PC-3 (cell line): ENCODE results near the gene HCFC1. TPM values are rescaled to one million over a fixed set of nuclear protein-coding genes. Genes with fewer than 3 reads are reported as not detected.

Source experiments
- ATAC-seq: fragments of 200-7000 bp; cut with Tn5 transposase; 2 replicates; pipeline ENCODE4 v1.9.1; 2020; ENCODE audit warnings: mild to moderate bottlenecking, moderate library complexity
- BruUV-seq: library from RNA; stranded (reverse); fragments of 400-500 nt; replicated peaks from 2 replicates; lab custom pipeline; 2021; lab: Mats Ljungman, UMichigan
- CTCF ChIA-PET: fragments of 300-600 bp; sonication (Branson Sonifier 250); formaldehyde crosslinking; loops from one replicate; lab custom pipeline; 2022; ENCODE audit warnings: antibody characterized with exemption; lab: Charles Lee
- POLR2A ChIA-PET: fragments of 300-600 bp; sonication (Branson Sonifier 250); formaldehyde crosslinking; loops from one replicate; lab custom pipeline; 2022; ENCODE audit warnings: antibody characterized with exemption; ENCODE audit not compliant: unreplicated experiment; lab: Charles Lee
- DNase-seq: peaks from one replicate; pipeline ENCODE4 v3.0.0-alpha.2; 2015
- H2AFZ ChIP-seq: fragments of 300-600 bp; sonication (generic); 2 replicates; pipeline ENCODE4 v1.6.0; 2016; ENCODE audit warnings: antibody characterized with exemption, low read length
- H3F3A ChIP-seq: fragments of 300-600 bp; sonication (generic); one replicate; pipeline ENCODE4 v1.6.0; 2017; ENCODE audit warnings: antibody characterized with exemption, low read length, control low read depth, mild to moderate bottlenecking; ENCODE audit not compliant: unreplicated experiment
- H3K27ac ChIP-seq: fragments of 300-600 bp; sonication (generic); 2 replicates; pipeline ENCODE4 v1.5.1; 2016; ENCODE audit warnings: mild to moderate bottlenecking, low read length
- H3K27me3 ChIP-seq: fragments of 300-600 bp; sonication (generic); 2 replicates; pipeline ENCODE4 v1.6.1; 2016; ENCODE audit warnings: low read length, mixed read lengths
- H3K36me3 ChIP-seq: fragments of 300-600 bp; sonication (generic); 2 replicates; pipeline ENCODE4 v1.6.1; 2016; ENCODE audit warnings: low read depth, mixed run types, low read length, mixed read lengths
- H3K4me1 ChIP-seq: fragments of 300-600 bp; sonication (generic); 2 replicates; pipeline ENCODE4 v1.5.1; 2016; ENCODE audit warnings: low read length; ENCODE audit not compliant: insufficient read depth
- H3K4me2 ChIP-seq: fragments of 300-600 bp; sonication (generic); 2 replicates; pipeline ENCODE4 v1.6.0; 2016; ENCODE audit warnings: low read length
- H3K4me3 ChIP-seq: fragments of 300-600 bp; sonication (generic); 2 replicates; pipeline ENCODE4 v1.5.1; 2016; ENCODE audit warnings: mild to moderate bottlenecking, low read length, mixed read lengths
- H3K79me2 ChIP-seq: fragments of 300-600 bp; sonication (generic); 2 replicates; pipeline ENCODE4 v1.6.1; 2017; ENCODE audit warnings: low read length, mixed read lengths
- H3K9ac ChIP-seq: fragments of 300-600 bp; sonication (generic); 2 replicates; pipeline ENCODE4 v1.6.0; 2016; ENCODE audit warnings: mild to moderate bottlenecking, low read length
- H3K9me2 ChIP-seq: fragments of 300-600 bp; sonication (generic); replicated peaks from 2 replicates; pipeline ENCODE4 v1.6.1; 2016; ENCODE audit warnings: mixed run types, low read length, mixed read lengths
- H3K9me3 ChIP-seq: fragments of 300-600 bp; sonication (generic); 2 replicates; pipeline ENCODE4 v1.6.1; 2016; ENCODE audit warnings: low read length, mixed read lengths
- H4K20me1 ChIP-seq: fragments of 300-600 bp; sonication (generic); 2 replicates; pipeline ENCODE4 v1.6.1; 2016; ENCODE audit warnings: low read length, mixed read lengths
- EZH2 ChIP-seq: fragments of 300-600 bp; sonication (generic); IDR thresholded peaks from one replicate; pipeline ENCODE4 v1.6.1; 2017; ENCODE audit warnings: antibody characterized with exemption, mild to moderate bottlenecking, low read length; ENCODE audit not compliant: unreplicated experiment
- EZH2phosphoT487 ChIP-seq: fragments of 300-600 bp; sonication (generic); IDR thresholded peaks from 2 replicates; pipeline ENCODE4 v1.6.1; 2018; ENCODE audit warnings: mild to moderate bottlenecking, antibody characterized with exemption, low read length, borderline replicate concordance
- intact Hi-C: fragments of 100-400 bp; cut with micrococcal nuclease; formaldehyde crosslinking; loops from 2 replicates; pipeline ENCODE4 v1.9.0; 2023
- total RNA-seq: library from RNA; depleted of rRNA; stranded (reverse); fragments of >200 nt; gene quantifications from 2 replicates; pipeline ENCODE4 v1.2.3, GENCODE V29; 2014
- TF ChIP-seq, protein P1 (sequence below): fragments of 300-600 bp; sonication (generic); conservative IDR thresholded peaks from 2 replicates; pipeline ENCODE4 v1.5.1; 2017; ENCODE audit warnings: antibody characterized with exemption, low read depth, mild to moderate bottlenecking, low read length

Gene HCFC1
- total RNA-seq, 1 experiment from 2014 or later = 66.9 TPM

DNA sequence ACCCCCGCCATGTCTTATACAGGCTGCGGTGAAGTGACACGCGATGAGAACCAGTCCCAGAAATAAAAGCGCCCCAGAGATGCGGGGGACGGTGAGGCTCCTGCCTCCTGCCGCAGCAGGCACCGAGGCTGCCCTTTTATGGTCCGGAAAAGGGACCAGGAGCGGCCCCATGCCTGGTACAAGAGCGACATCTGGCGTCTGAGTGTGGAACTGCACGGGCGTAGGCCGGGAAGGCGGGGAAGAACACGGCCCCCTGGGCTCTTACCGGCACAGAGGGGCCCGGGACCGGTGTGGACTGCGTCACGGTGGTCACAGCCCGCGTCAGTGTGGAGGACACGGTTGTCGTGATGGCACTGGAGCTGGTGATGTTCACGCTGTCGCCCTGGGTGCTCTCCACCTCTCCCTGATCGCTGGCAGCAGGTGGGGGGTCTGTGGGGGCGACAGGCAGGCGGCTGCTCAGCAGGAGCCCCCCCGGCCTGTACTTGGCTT lies 18.2 kb downstream of the HCFC1 start:
- no TSS peak for BruUV-seq
- H3K79me2 ChIP-seq = no peaks in the 10 kb centered on the region
- H3K9me3 ChIP-seq = no peaks in the 10 kb centered on the region
- H2AFZ ChIP-seq = no peak overlapping the region
- no peaks in the 10 kb centered on the region for H3K9me2 ChIP-seq
- no peaks in the 10 kb centered on the region for H3K4me1 ChIP-seq
- H3F3A ChIP-seq = no peaks in the 10 kb centered on the region
- TF ChIP-seq, protein P1, sequence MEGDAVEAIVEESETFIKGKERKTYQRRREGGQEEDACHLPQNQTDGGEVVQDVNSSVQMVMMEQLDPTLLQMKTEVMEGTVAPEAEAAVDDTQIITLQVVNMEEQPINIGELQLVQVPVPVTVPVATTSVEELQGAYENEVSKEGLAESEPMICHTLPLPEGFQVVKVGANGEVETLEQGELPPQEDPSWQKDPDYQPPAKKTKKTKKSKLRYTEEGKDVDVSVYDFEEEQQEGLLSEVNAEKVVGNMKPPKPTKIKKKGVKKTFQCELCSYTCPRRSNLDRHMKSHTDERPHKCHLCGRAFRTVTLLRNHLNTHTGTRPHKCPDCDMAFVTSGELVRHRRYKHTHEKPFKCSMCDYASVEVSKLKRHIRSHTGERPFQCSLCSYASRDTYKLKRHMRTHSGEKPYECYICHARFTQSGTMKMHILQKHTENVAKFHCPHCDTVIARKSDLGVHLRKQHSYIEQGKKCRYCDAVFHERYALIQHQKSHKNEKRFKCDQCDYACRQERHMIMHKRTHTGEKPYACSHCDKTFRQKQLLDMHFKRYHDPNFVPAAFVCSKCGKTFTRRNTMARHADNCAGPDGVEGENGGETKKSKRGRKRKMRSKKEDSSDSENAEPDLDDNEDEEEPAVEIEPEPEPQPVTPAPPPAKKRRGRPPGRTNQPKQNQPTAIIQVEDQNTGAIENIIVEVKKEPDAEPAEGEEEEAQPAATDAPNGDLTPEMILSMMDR = peak; percentile 88
- TF ChIP-seq EZH2 = no peak
- no peak overlapping the region for H3K4me2 ChIP-seq
- ChIA-PET CTCF (no interaction called here), POLR2A (no interaction called here)
- DNase-seq = peak; percentile 64
- H3K27ac ChIP-seq = no peak overlapping the region
- H3K9ac ChIP-seq = no peak overlapping the region
- intact Hi-C loops = no loop called here
- no peaks in the 10 kb centered on the region for H3K27me3 ChIP-seq
- H3K4me3 ChIP-seq = no peak overlapping the region
- no peaks in the 10 kb centered on the region for H4K20me1 ChIP-seq
- peak; percentile 45 for ATAC-seq
- H3K36me3 ChIP-seq = peaks cover 35% of the 10 kb centered on the region

DNA sequence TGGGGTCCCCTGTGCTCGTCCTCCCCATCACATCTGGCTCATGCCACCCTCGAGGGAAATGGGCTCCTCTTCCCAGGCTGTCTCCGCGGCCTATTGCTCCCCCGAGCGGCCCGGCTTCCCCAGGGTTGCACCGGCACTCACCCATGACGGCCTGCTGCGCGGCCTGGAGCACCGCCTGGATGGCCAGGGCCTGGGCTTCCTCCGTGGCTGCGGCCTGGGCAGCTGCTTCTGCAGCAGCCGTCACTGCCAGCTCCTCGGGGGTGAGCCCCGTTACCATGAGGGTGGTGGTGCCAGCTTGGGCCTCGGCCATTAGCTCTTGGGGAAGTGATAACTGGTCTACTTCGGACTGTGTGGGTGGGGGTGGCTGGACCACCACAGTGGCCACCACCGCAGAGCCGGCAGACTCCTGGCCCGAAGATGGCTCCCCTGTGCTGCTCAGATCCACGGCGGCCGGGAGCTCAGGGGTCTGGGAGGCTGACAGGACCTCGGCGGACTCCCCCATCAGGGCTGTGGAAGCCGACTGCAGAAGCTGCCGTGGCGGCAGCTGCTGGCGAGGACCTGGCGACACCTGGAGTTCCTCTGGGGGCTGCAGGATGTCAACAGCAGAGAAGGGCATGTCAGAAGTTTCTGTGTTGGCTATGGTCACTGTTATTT lies 19.1 kb downstream of the HCFC1 start:
- Histone ChIP-seq H3K36me3 (peaks cover 34% of the 10 kb centered on the region), H3K4me1 (no peaks in the 10 kb centered on the region), H3K27me3 (no peaks in the 10 kb centered on the region), H3K9me2 (no peaks in the 10 kb centered on the region), H3K4me2 (no peak overlapping the region), H3K27ac (no peak overlapping the region), H4K20me1 (no peaks in the 10 kb centered on the region), H3K79me2 (no peaks in the 10 kb centered on the region), H2AFZ (no peak overlapping the region), H3K9ac (no peak overlapping the region), H3K9me3 (no peaks in the 10 kb centered on the region), H3F3A (no peaks in the 10 kb centered on the region), H3K4me3 (no peak overlapping the region)
- no peak for TF ChIP-seq EZH2
- TF ChIP-seq, protein P1 = no peak
- ATAC-seq (no peak), DNase-seq (no peak)
- intact Hi-C loops = no loop called here
- ChIA-PET POLR2A (no interaction called here), CTCF (no interaction called here)
- no TSS peak for BruUV-seq

DNA sequence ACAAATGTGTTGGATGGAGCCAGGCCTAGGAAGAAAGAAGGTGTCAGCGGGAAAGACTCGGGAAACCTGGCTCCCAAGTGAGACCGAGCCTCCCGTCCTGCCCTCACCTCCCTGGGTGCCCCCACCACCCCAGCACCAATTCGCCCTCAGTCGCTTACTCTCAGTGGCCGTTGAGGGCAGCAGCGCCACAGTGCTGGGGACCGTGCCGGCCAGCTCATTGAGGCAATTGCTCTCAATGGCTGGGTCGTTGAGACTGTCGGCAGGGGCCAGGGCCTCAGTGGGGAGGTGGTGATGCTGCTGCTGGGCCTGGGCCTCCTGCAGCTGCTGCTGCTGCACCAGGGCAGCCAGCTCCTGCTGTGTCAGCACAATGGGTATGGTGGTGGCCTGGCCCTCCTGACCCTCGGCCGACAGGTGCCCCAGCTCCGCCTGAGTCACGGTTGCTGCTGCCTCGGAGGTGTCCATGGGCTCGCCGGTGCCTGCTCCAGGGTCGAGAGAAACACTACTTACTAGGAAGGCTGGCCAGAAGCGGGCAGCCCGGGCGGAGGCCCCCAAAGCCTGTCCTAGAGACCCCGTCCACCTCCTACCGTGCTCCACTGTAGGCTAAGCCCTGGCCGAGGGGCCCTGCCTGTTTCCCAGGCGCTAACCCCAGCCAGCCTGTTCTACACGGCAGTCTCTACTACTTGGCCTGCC lies 19.8 kb downstream of the HCFC1 start:
- no peaks in the 10 kb centered on the region for H3K27me3 ChIP-seq
- no peak overlapping the region for H3K4me2 ChIP-seq
- ChIA-PET CTCF (no interaction called here), POLR2A (no interaction called here)
- H3K27ac ChIP-seq = no peak overlapping the region
- DNase-seq = no peak
- H3K36me3 ChIP-seq = peaks cover 28% of the 10 kb centered on the region
- no peaks in the 10 kb centered on the region for H4K20me1 ChIP-seq
- H3K9ac ChIP-seq = no peak overlapping the region
- no peak for ATAC-seq
- intact Hi-C loops = no loop called here
- H3K79me2 ChIP-seq = no peaks in the 10 kb centered on the region
- TF ChIP-seq, protein P1 = no peak
- TF ChIP-seq EZH2 (no peak), EZH2phosphoT487 (no peak)
- H3K4me3 ChIP-seq = no peak overlapping the region
- H3K4me1 ChIP-seq = no peaks in the 10 kb centered on the region
- no peaks in the 10 kb centered on the region for H3K9me3 ChIP-seq
- H3K9me2 ChIP-seq = no peaks in the 10 kb centered on the region
- no TSS peak for BruUV-seq
- no peaks in the 10 kb centered on the region for H3F3A ChIP-seq
- H2AFZ ChIP-seq = no peak overlapping the region
